ENCODE measurements around the gene OPN1MW3.
A peak's percentile ranks its signal among the peaks of the same experiment; 100 is the strongest.

The OPN1MW3 gene

GRCh38 chrX:154313147-154313546 is 55.8 kb downstream of the OPN1MW3 start:
- peaks cover 88% of the 10 kb centered on the region for H3K27me3 ChIP-seq
- no peaks in the 10 kb centered on the region for H3K36me3 ChIP-seq
- no peak overlapping the region for H3K9ac ChIP-seq
- H4K20me1 ChIP-seq: no peaks in the 10 kb centered on the region; the same call in 1 of the 2 replicates
- TF ChIP-seq Cebpa-rat (IDR thresholded peaks at IDR 0.05): no peak
- H3K4me2 ChIP-seq: no peak overlapping the region
- peaks cover 5% of the 10 kb centered on the region; the same call in 1 of the 2 replicates for H3K4me1 ChIP-seq
- no peaks in the 10 kb centered on the region for H3K9me3 ChIP-seq
- H3K27ac ChIP-seq: no peak overlapping the region
- no peak overlapping the region for H3K4me3 ChIP-seq

GRCh38 chrX:154315416-154315815 is 58.0 kb downstream of the OPN1MW3 start:
- Histone ChIP-seq H3K4me2 (no peak overlapping the region), H3K4me1 (peaks cover 13% of the 10 kb centered on the region), H3K4me3 (no peak overlapping the region), H3K9ac (no peak overlapping the region), H3K9me3 (no peaks in the 10 kb centered on the region), H4K20me1 (peaks cover 4% of the 10 kb centered on the region; the same call in 1 of the 2 replicates), H3K27ac (no peak overlapping the region), H3K27me3 (peaks cover 84% of the 10 kb centered on the region), H3K36me3 (no peaks in the 10 kb centered on the region)
- TF ChIP-seq Cebpa-rat (IDR thresholded peaks at IDR 0.05): no peak

GRCh38 chrX:154317391-154317995 is 60.1 kb downstream of the OPN1MW3 start:
- no peak for TF ChIP-seq Cebpa-rat (IDR thresholded peaks at IDR 0.05)
- peaks cover 22% of the 10 kb centered on the region for H3K4me1 ChIP-seq
- no peak overlapping the region for H3K4me3 ChIP-seq
- H3K36me3 ChIP-seq: no peaks in the 10 kb centered on the region
- peaks cover 7% of the 10 kb centered on the region; the same call in 1 of the 2 replicates for H4K20me1 ChIP-seq
- no peak overlapping the region for H3K9ac ChIP-seq
- H3K9me3 ChIP-seq: no peaks in the 10 kb centered on the region
- H3K27me3 ChIP-seq: peaks cover 83% of the 10 kb centered on the region
- no peak overlapping the region for H3K4me2 ChIP-seq
- H3K27ac ChIP-seq: no peak overlapping the region

GRCh38 chrX:154320406-154320805 is 63.0 kb downstream of the OPN1MW3 start:
- Histone ChIP-seq H3K9me3 (no peaks in the 10 kb centered on the region), H4K20me1 (peaks cover 22% of the 10 kb centered on the region; the same call in 1 of the 2 replicates), H3K4me2 (peak overlapping the region; percentile 23), H3K4me1 (peaks cover 27% of the 10 kb centered on the region), H3K4me3 (no peak overlapping the region), H3K27me3 (peaks cover 84% of the 10 kb centered on the region), H3K9ac (no peak overlapping the region), H3K36me3 (no peaks in the 10 kb centered on the region), H3K27ac (no peak overlapping the region)
- TF ChIP-seq Cebpa-rat (IDR thresholded peaks at IDR 0.05): no peak
